Spleen (tissue), 11 donors: Measurements from ENCODE around the gene TESPA1. TPM values are rescaled to one million over a fixed set of nuclear protein-coding genes. Genes with fewer than 3 reads are reported as not detected.

Experiments used
- DNase-seq: peaks from one replicate; pipeline ENCODE4 v3.0.0-alpha.2; 2020
- H3K27ac ChIP-seq, 8 donors: fragments of 200-600 bp; sonication (generic) in 7 of 8; 1 replicate in 4 of 8; 2 replicates in 4 of 8; pipeline versions ENCODE4 v1.5.0 to v1.8.0; 2016 to 2021; ENCODE audit warnings: inconsistent platforms in 4 of 8, mild to moderate bottlenecking in 4 of 8, moderate library complexity in 1 of 8
- H3K27me3 ChIP-seq, 7 donors: fragments of 200-600 bp; sonication (generic) in 6 of 7; replicated peaks in 1 of 7; 1 replicate in 4 of 7; 2 replicates in 3 of 7; pipeline versions ENCODE4 v1.5.0 to v1.8.0; 2016 to 2021; ENCODE audit warnings: inconsistent platforms in 3 of 7, mild to moderate bottlenecking in 1 of 7
- H3K36me3 ChIP-seq, 6 donors: fragments of 200-600 bp; sonication (generic) in 5 of 6; 1 replicate in 4 of 6; 2 replicates in 2 of 6; pipeline versions ENCODE4 v1.5.0 to v1.8.0; 2016 to 2021; ENCODE audit warnings: inconsistent platforms in 2 of 6
- H3K4me1 ChIP-seq, 6 donors: fragments of 200-600 bp; sonication (generic) in 5 of 6; 1 replicate in 3 of 6; 2 replicates in 3 of 6; pipeline versions ENCODE4 v1.5.0 to v1.8.0; 2016 to 2021; ENCODE audit warnings: inconsistent platforms in 3 of 6
- H3K4me3 ChIP-seq, 8 donors: fragments of 200-600 bp; sonication (generic) in 7 of 8; 1 replicate in 4 of 8; 2 replicates in 4 of 8; pipeline versions ENCODE4 v1.5.0 to v1.8.0; 2016 to 2021; ENCODE audit warnings: inconsistent platforms in 4 of 8, mild to moderate bottlenecking in 4 of 8, moderate library complexity in 2 of 8
- H3K9me3 ChIP-seq, 8 donors: fragments of 200-600 bp; sonication (generic) in 7 of 8; 1 replicate in 4 of 8; 2 replicates in 4 of 8; pipeline versions ENCODE4 v1.5.0 to v1.8.0; 2016 to 2021; ENCODE audit warnings: inconsistent platforms in 4 of 8
- POLR2A ChIP-seq, 3 donors: fragments of 450-650 bp; IDR thresholded peaks; one replicate each; pipeline ENCODE4 v1.5.1; 2017; ENCODE audit warnings: antibody characterized with exemption in 3 of 3, mild to moderate bottlenecking in 1 of 3
- POLR2AphosphoS5 ChIP-seq, 3 donors: sonication (generic); formaldehyde crosslinking; IDR thresholded peaks; one replicate each; pipeline ENCODE4 v1.5.1; 2017; ENCODE audit warnings: antibody characterized with exemption in 3 of 3
- WGBS, 5 donors: extraction: QIAGEN DNeasy Blood & Tissue Kit in 3 of 5; methylation state at CpG; one replicate each; pipeline versions ENCODE4 v1.1.5 to v1.1.7; 2013 to 2018; 5-methylcytosine and 5-hydroxymethylcytosine counted together
- intact Hi-C: fragments of 100-400 bp; cut with DNase I; formaldehyde crosslinking; loops from one replicate; pipeline ENCODE4 v1.15.0; 2023; ENCODE audit warnings: low total_unique reads
- polyA plus RNA-seq, 3 donors: library from polyadenylated mRNA; stranded (reverse); fragments of 200-250 nt; gene quantifications; one replicate each; pipeline ENCODE4 v1.2.1, GENCODE V29; 2013
- total RNA-seq, 7 donors: library from RNA; depleted of rRNA in 3 of 7; stranded (reverse); fragments of >200 nt in 3 of 7; fragmentation: NEBNext Ultra II Directional in 4 of 7; extraction: Animal tissue kit (Norgen Biotek cat#: 25700) in 4 of 7; gene quantifications; one replicate each; pipeline versions ENCODE4 v1.1.0 to v1.2.1, GENCODE V29; 2016 to 2021
- TF ChIP-seq, protein P1 (sequence below), 11 experiments: fragments of 200-600 bp in 7 of 11; fragments of 450-650 bp in 4 of 11; sonication (generic) in 4 of 11; IDR thresholded peaks in 8 of 11; conservative IDR thresholded peaks in 3 of 11; 1 replicate in 7 of 11; 2 replicates in 4 of 11; pipeline versions ENCODE4 v1.4.0 to v1.8.0; 2016 to 2021; ENCODE audit warnings: antibody characterized with exemption in 11 of 11, inconsistent platforms in 4 of 11, mild to moderate bottlenecking in 1 of 11
- donor health status: healthy with polysubstance abuse.
- donor health status: DM: no; HTN: no; CAD: no; lungs with moderate emphysema.
- donor health status: DM: no; HTN: no; CAD: no.
- donor health status: Bipolar disorder and iron deficiency.
- donor health status: healthy.
- donor health status: DM: no; HTN: no; CAD: no.
- donor health status: DM: yes; HTN: yes; CAD: no.

Gene TESPA1
- total and polyA plus RNA-seq, 10 donors: 7.3 to 16.8 (median 13.4) TPM

DNA sequence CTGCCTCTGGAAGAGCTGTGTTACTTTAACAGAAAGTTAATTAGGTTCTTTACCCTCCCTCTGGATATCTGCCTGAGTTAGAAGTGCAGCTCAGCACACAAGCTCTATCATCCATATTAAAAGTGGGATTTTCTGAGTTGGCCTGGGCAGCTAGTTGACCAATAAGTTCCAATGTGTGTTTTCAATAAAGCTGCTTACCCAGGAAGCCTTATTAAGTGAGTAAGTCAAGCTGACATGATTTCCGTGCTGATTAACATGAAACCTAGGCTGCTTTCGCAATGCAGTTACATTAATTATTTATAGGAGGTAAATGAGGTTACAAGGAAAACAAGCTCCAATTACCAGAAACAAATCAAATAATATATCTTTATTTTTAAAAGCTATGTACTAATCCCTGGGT is 40.0 kb upstream of the TESPA1 start:
- TF ChIP-seq POLR2AphosphoS5 (IDR thresholded peaks at IDR 0.05): no peak
- TF ChIP-seq, protein P1, sequence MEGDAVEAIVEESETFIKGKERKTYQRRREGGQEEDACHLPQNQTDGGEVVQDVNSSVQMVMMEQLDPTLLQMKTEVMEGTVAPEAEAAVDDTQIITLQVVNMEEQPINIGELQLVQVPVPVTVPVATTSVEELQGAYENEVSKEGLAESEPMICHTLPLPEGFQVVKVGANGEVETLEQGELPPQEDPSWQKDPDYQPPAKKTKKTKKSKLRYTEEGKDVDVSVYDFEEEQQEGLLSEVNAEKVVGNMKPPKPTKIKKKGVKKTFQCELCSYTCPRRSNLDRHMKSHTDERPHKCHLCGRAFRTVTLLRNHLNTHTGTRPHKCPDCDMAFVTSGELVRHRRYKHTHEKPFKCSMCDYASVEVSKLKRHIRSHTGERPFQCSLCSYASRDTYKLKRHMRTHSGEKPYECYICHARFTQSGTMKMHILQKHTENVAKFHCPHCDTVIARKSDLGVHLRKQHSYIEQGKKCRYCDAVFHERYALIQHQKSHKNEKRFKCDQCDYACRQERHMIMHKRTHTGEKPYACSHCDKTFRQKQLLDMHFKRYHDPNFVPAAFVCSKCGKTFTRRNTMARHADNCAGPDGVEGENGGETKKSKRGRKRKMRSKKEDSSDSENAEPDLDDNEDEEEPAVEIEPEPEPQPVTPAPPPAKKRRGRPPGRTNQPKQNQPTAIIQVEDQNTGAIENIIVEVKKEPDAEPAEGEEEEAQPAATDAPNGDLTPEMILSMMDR (IDR thresholded peaks at IDR 0.05 in 8 of 11, conservative IDR thresholded peaks at IDR 0.05 in 3 of 11): no peak
- TF ChIP-seq POLR2A (IDR thresholded peaks at IDR 0.05): no peak
- peaks cover 0 to 8% (median 0%) of the 10 kb centered on the region in 6 donors for H3K4me1 ChIP-seq
- intact Hi-C loops: no loop called here
- no peak for DNase-seq
- no peak overlapping the region for H3K4me3 ChIP-seq
- no peaks in the 10 kb centered on the region for H3K36me3 ChIP-seq
- 60 to 86% (median 83%) methylated on average over 2 of the region's 2 CpGs for WGBS, 5 donors
- H3K9me3 ChIP-seq: no peaks in the 10 kb centered on the region
- H3K27me3 ChIP-seq: peaks cover 0 to 58% (median 17%) of the 10 kb centered on the region in 7 donors
- no peak overlapping the region for H3K27ac ChIP-seq

DNA sequence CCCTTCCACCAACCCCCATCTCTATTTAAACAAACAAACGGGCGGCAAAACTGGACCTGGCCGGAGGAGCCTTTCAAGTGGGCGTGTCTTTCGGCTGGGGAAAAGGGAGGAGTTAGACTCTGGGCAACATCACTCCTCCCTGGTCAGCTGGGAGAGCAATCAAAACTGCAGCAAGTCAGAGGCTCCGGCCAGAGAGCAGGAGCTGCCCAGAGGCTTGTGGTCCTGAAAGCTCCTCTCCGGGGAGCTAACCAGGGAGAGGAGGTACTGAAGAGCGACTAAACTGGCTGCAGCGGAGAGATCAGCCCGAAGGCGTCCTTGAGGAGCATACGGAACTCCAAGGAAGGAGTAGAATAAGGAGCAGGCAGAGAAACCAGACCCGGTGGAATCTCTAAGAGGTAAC is 35.2 kb upstream of the TESPA1 start, which contains the start of gene NEUROD4:
Gene NEUROD4, plus strand, starts transcription at position 191 of the 400 bp plus-strand sequence. CDS start 6,466 bp downstream, outside the sequence.
- peaks cover 0 to 9% (median 0%) of the 10 kb centered on the region in 6 donors for H3K4me1 ChIP-seq
- H3K4me3 ChIP-seq: no peak within 1 kb of the TSS
- WGBS, 5 donors: 5 to 7% (median 6%) methylated on average over 13 of the region's 13 CpGs
- H3K36me3 ChIP-seq: no peaks in the 10 kb centered on the region
- TF ChIP-seq, protein P1 (IDR thresholded peaks at IDR 0.05 in 8 of 11, conservative IDR thresholded peaks at IDR 0.05 in 3 of 11): no peak
- TF ChIP-seq POLR2AphosphoS5 (IDR thresholded peaks at IDR 0.05) (no peak), POLR2A (IDR thresholded peaks at IDR 0.05) (no peak)
- peaks cover 0 to 68% (median 21%) of the 10 kb centered on the region in 7 donors for H3K27me3 ChIP-seq
- no peak within 1 kb of the TSS for H3K27ac ChIP-seq
- DNase-seq: no peak
- intact Hi-C loops: no loop called here
- H3K9me3 ChIP-seq: no peaks in the 10 kb centered on the region

DNA sequence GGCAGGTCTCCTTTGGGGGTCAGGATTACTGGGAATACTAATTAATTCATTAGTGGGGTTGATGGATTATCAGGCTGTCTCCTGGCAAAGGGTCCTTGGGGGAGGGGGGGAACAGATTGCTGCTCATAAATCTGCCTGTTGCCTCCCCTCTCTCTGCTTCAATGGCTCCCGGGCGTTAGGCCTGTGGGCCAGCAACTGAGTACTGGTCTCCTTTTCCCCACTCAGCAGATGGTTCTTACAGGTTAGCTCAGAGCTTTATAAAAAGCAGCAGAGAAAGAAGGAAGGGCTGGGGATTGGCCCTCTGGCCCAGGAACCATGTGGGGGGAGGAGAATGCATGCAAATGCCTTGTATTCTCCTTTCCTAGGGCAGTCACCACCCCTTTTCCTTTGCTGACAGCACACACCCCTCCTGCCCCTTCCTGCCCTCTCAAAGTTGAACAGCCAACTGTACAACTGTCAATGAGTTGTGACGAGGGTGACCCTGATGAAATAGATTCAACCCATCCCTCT is 32.9 kb upstream of the TESPA1 start:
- Histone ChIP-seq H3K27ac (no peak overlapping the region), H3K4me1 (peaks cover 0 to 9% (median 0%) of the 10 kb centered on the region in 6 donors), H3K27me3 (peaks cover 0 to 54% (median 21%) of the 10 kb centered on the region in 7 donors), H3K4me3 (no peak overlapping the region), H3K36me3 (no peaks in the 10 kb centered on the region), H3K9me3 (peaks cover 0 to 18% (median 13%) of the 10 kb centered on the region in 8 donors)
- no peak for DNase-seq
- TF ChIP-seq, protein P1 (IDR thresholded peaks at IDR 0.05 in 8 of 11, conservative IDR thresholded peaks at IDR 0.05 in 3 of 11): no peak
- TF ChIP-seq POLR2AphosphoS5 (IDR thresholded peaks at IDR 0.05): no peak
- TF ChIP-seq POLR2A (IDR thresholded peaks at IDR 0.05): no peak
- 18 to 46% (median 33%) methylated on average over 3 of the region's 3 CpGs for WGBS, 5 donors
- intact Hi-C loops: no loop called here

DNA sequence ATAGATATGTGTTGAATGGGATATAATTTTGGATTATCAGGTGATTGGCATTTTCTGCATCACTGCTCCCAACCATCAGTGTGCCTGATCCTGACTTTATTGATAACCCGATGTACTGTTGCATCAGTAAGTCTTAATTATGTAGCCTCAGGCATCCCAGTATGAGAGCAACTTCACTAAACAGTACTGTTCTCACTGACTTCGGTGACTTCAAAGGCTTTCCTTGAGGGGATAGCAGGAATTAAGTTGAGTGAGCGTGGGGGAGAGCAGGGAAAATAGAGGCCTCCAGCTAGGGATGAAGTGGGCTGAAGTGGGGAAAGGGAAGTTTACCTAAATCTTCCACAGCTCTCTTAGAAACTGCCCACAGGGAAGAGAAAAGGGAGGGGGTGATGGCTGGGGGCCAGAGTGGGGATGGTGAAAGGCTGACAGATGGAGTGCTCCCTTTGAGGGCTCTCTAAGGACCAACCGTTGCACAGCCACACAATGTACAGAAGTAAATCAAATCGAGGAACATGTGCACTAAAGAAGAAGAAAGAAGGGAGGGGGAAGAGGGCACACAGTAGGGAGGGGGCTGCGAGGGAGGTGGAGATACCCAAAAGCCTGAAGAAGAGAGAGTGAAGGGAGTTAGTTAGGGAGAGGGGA is 24.5 kb upstream of the TESPA1 start:
- 40 to 59% (median 49%) methylated on average over 5 to 6 of the region's 6 CpGs for WGBS, 5 donors
- peaks cover 0 to 6% (median 0%) of the 10 kb centered on the region in 7 donors for H3K27me3 ChIP-seq
- no peak for DNase-seq
- intact Hi-C loops: no loop called here
- H3K9me3 ChIP-seq: peaks cover 0 to 32% (median 21%) of the 10 kb centered on the region in 8 donors
- TF ChIP-seq POLR2AphosphoS5 (IDR thresholded peaks at IDR 0.05) (no peak), POLR2A (IDR thresholded peaks at IDR 0.05) (no peak)
- TF ChIP-seq, protein P1 (IDR thresholded peaks at IDR 0.05 in 8 of 11, conservative IDR thresholded peaks at IDR 0.05 in 3 of 11): no peak
- no peak overlapping the region for H3K27ac ChIP-seq
- no peaks in the 10 kb centered on the region for H3K36me3 ChIP-seq
- H3K4me3 ChIP-seq: no peak overlapping the region
- no peaks in the 10 kb centered on the region for H3K4me1 ChIP-seq
